Osteocyte (in vitro differentiated cells): ENCODE data around the gene PCDHGB7. TPM values are rescaled to one million over a fixed set of nuclear protein-coding genes. Genes with fewer than 3 reads are reported as not detected.
"Not testable (repeated sequence)": the region's sequence is repeated elsewhere in the genome, so short reads cannot be mapped to it uniquely, and the experiment has no call there.

ENCODE experiments used
- DNase-seq: peaks from one replicate; pipeline ENCODE4 v3.0.0; 2021; ENCODE audit warnings: mixed read lengths; ENCODE audit not compliant: unreplicated experiment; ENCODE audit errors: extremely low spot score
- H3K27ac Mint-ChIP-seq: one replicate; pipeline ENCODE4 v1.8.0; 2021; ENCODE audit warnings: mild to moderate bottlenecking, mixed read lengths; ENCODE audit not compliant: unreplicated experiment
- H3K27me3 Mint-ChIP-seq: one replicate; pipeline ENCODE4 v1.8.0; 2021; ENCODE audit warnings: mixed read lengths; ENCODE audit not compliant: unreplicated experiment
- H3K36me3 Mint-ChIP-seq: one replicate; pipeline ENCODE4 v1.8.0; 2021; ENCODE audit warnings: mixed read lengths; ENCODE audit not compliant: unreplicated experiment
- H3K4me1 Mint-ChIP-seq: one replicate; pipeline ENCODE4 v1.8.0; 2021; ENCODE audit warnings: mixed read lengths; ENCODE audit not compliant: unreplicated experiment
- H3K4me3 Mint-ChIP-seq: one replicate; pipeline ENCODE4 v1.8.0; 2021; ENCODE audit warnings: mild to moderate bottlenecking, moderate library complexity, mixed read lengths; ENCODE audit not compliant: unreplicated experiment
- H3K9me3 Mint-ChIP-seq: one replicate; pipeline ENCODE4 v1.8.0; 2021; ENCODE audit warnings: mixed read lengths; ENCODE audit not compliant: unreplicated experiment
- total RNA-seq: library from RNA; stranded (reverse); gene quantifications from 2 replicates; pipeline ENCODE4 v1.2.1, GENCODE V29; 2021
- TF ChIP-seq, protein P1 (sequence below): fragments of 200-600 bp; sonication (generic); IDR thresholded peaks from 2 replicates; pipeline ENCODE4 v1.5.0; 2021; ENCODE audit warnings: antibody characterized with exemption, mild to moderate bottlenecking, moderate library complexity

Gene PCDHGB7
- total RNA-seq, 1 donor from 2014 or later = 6.2 TPM

DNA sequence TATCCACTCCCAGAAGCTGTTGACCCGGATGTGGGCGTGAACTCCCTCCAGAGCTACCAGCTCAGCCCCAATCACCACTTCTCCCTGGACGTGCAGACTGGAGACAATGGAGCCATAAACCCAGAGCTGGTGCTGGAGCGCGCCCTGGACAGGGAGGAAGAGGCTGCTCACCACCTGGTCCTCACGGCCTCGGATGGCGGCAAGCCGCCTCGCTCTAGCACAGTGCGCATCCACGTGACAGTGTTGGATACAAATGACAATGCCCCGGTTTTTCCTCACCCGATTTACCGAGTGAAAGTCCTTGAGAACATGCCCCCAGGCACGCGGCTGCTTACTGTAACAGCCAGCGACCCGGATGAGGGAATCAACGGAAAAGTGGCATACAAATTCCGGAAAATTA, 24.2 kb upstream of the PCDHGB7 start:
- H3K27ac Mint-ChIP-seq = no peak overlapping the region
- no peak for DNase-seq
- H3K4me3 Mint-ChIP-seq = no peak overlapping the region
- no peaks in the 10 kb centered on the region for H3K27me3 Mint-ChIP-seq
- peaks cover 9% of the 10 kb centered on the region for H3K36me3 Mint-ChIP-seq
- no peaks in the 10 kb centered on the region for H3K4me1 Mint-ChIP-seq
- TF ChIP-seq, protein P1, sequence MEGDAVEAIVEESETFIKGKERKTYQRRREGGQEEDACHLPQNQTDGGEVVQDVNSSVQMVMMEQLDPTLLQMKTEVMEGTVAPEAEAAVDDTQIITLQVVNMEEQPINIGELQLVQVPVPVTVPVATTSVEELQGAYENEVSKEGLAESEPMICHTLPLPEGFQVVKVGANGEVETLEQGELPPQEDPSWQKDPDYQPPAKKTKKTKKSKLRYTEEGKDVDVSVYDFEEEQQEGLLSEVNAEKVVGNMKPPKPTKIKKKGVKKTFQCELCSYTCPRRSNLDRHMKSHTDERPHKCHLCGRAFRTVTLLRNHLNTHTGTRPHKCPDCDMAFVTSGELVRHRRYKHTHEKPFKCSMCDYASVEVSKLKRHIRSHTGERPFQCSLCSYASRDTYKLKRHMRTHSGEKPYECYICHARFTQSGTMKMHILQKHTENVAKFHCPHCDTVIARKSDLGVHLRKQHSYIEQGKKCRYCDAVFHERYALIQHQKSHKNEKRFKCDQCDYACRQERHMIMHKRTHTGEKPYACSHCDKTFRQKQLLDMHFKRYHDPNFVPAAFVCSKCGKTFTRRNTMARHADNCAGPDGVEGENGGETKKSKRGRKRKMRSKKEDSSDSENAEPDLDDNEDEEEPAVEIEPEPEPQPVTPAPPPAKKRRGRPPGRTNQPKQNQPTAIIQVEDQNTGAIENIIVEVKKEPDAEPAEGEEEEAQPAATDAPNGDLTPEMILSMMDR = no peak
- peaks cover 30% of the 10 kb centered on the region for H3K9me3 Mint-ChIP-seq

DNA sequence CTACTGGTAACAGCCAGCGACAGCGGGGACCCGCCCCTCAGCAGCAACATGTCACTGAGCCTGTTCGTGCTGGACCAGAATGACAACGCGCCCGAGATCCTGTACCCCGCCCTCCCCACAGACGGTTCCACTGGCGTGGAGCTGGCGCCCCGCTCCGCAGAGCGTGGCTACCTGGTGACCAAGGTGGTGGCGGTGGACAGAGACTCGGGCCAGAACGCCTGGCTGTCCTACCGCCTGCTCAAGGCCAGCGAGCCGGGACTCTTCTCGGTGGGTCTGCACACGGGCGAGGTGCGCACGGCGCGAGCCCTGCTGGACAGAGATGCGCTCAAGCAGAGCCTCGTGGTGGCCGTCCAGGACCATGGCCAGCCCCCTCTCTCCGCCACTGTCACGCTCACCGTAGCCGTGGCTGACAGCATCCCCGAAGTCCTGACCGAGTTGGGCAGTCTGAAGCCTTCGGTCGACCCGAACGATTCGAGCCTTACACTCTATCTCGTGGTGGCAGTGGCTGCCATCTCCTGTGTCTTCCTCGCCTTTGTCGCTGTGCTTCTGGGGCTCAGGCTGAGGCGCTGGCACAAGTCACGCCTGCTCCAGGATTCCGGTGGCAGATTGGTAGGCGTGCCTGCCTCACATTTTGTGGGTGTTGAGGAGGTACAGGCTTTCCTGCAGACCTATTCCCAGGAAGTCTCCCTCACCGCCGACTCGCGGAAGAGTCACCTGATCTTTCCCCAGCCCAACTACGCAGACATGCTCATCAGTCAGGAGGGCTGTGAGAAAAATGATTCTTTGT, 22.9 kb upstream of the PCDHGB7 start:
- H3K27ac Mint-ChIP-seq = not testable (repeated sequence)

DNA sequence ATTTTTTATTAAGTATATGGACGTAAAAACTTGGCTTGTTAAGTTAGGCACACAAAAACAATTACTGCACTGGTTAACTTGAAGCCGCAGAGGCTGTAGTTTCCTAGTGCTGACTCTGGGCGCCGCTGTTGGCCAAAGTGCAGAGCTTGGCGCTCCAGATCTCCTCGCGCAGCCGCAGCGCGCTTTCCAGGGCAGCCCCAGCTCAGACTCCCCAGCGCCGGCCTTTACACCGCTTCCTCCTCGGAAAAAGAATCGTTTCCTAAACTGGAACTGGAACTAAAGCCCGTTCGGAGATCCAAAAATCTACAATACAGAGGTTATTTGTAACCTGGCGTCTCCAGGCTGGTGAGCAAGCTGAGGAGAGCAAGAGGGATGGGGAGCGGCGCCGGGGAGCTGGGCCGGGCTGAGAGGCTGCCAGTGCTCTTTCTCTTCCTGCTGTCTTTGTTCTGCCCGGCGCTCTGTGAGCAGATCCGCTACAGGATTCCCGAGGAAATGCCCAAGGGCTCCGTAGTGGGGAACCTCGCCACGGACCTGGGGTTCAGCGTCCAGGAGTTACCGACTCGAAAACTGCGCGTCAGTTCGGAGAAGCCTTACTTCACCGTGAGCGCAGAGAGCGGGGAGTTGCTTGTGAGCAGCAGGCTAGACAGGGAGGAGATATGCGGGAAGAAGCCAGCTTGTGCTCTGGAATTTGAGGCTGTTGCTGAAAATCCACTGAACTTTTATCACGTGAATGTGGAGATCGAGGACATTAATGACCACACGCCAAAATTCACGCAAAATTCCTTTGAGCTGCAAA, 19.5 kb upstream of the PCDHGB7 start, which contains the start of gene PCDHGB5:
PCDHGB5 (plus strand) TSS at position 192 of the 796 bp plus-strand sequence; CDS start at position 373, 181 bp downstream.
- not testable (repeated sequence) for H3K36me3 Mint-ChIP-seq, H3K4me3 Mint-ChIP-seq, H3K27ac Mint-ChIP-seq, DNase-seq, H3K27me3 Mint-ChIP-seq, H3K4me1 Mint-ChIP-seq
- H3K9me3 Mint-ChIP-seq = peaks cover 11% of the 10 kb centered on the region

More for the DNA sequence above, 22.9 kb upstream of the PCDHGB7 start:
- not testable (repeated sequence) for DNase-seq, H3K27me3 Mint-ChIP-seq, H3K4me3 Mint-ChIP-seq, H3K4me1 Mint-ChIP-seq, H3K36me3 Mint-ChIP-seq
- H3K9me3 Mint-ChIP-seq = peaks cover 23% of the 10 kb centered on the region

DNA sequence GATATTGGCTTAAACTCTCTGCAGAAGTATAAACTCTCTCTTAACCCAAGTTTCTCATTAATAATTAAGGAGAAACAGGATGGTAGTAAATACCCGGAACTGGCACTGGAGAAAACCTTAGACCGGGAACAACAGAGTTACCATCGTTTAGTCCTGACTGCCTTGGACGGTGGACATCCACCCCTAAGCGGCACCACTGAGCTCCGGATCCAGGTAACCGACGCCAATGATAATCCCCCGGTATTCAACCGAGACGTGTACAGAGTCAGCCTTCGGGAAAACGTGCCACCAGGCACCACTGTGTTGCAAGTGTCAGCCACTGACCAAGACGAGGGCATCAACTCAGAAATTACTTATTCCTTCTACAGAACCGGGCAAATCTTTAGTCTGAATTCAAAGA, 18.9 kb upstream of the PCDHGB7 start:
- TF ChIP-seq, protein P1 = no peak
- Mint-ChIP-seq H3K4me1 (no peaks in the 10 kb centered on the region), H3K9me3 (peaks cover 12% of the 10 kb centered on the region), H3K36me3 (peaks cover 7% of the 10 kb centered on the region), H3K27ac (no peak overlapping the region), H3K27me3 (no peaks in the 10 kb centered on the region), H3K4me3 (no peak overlapping the region)
- no peak for DNase-seq

DNA sequence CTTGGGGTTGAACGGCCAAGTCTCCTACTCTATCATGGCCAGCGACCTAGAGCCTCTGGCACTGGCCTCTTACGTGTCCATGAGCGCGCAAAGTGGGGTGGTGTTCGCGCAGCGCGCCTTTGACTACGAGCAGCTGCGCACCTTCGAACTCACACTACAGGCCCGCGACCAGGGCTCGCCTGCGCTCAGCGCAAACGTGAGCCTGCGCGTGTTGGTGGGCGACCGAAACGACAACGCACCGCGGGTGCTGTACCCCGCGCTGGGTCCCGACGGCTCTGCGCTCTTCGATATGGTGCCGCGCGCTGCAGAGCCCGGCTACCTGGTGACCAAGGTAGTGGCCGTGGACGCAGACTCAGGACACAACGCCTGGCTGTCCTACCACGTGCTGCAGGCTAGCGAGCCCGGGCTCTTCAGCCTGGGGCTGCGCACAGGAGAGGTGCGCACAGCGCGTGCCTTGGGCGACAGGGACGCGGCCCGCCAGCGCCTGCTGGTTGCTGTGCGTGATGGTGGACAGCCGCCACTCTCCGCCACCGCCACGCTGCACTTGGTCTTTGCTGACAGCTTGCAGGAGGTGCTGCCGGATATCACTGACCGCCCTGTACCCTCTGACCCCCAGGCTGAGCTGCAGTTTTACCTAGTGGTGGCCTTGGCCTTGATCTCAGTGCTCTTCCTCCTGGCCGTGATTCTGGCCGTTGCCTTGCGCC, 17.8 kb upstream of the PCDHGB7 start:
- Mint-ChIP-seq H3K4me3 (no peak overlapping the region), H3K9me3 (peaks cover 11% of the 10 kb centered on the region), H3K27ac (no peak overlapping the region), H3K4me1 (no peaks in the 10 kb centered on the region), H3K36me3 (peaks cover 4% of the 10 kb centered on the region), H3K27me3 (no peaks in the 10 kb centered on the region)
- TF ChIP-seq, protein P1 = no peak
- DNase-seq = no peak
